ENCODE data around the gene MOXD1. TPM values are rescaled to one million over a fixed set of nuclear protein-coding genes. Genes with fewer than 3 reads are reported as not detected.
A peak's percentile ranks its signal among the peaks of the same experiment; 100 is the strongest.

The MOXD1 gene
- total RNA-seq (2014; rRNA removed; shearing (Covaris generic)): 96.5 and 109 TPM in 2 replicates

- DNase-seq (ENCODE audit: low read depth): peak; percentile 79
Observed at GRCh38 chr6:132400883-132401617, at the start of gene MOXD1. TSS of gene MOXD1 (minus strand) at chr6:132401475. CDS start at chr6:132401426, 49 bp downstream.

DNA sequence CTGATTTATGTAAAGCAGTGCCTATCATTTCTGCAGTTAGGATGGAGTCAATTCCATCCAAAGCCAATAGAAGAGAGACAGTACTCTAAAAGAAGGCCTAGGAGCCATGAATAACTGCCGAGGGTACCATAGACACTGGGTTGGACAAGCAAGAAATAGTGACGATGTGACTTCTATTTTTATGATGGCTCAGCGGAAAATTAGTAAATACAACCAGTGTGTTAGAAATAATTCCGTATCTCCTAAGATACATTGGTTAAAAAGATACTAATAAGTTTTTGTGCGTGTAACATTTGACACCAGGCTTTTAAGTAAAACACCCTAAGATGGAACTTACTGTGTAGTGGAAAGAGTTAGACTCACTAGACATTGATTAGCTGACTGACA is 45.6 kb upstream of the MOXD1 start:
- DNase-seq (ENCODE audit: low read depth): no peak

- DNase-seq (ENCODE audit: low read depth): peak; percentile 24
Observed at GRCh38 chr6:132446141-132446854, 45.0 kb upstream of the MOXD1 start.

- peak; percentile 91 for DNase-seq (ENCODE audit: low read depth)
Observed at GRCh38 chr6:132445201-132445951, 44.1 kb upstream of the MOXD1 start.

DNA sequence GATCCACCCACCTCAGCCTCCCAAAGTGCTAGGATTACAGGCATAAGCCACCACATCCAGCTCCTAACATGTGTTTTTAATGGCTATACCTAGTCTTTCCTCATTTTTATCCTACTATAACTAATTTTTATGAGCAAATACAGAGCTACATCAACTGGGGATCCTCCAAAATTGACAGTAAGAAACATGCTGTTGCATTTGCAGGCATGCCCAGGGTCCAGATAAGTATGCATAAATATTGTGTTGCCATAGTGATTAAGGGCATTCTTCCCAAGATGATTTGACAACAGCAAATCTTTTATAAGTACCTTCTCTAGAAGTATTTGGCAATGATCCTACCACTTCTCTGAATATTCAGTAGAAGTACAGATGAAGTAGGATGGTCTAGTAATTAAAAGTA is 41.9 kb upstream of the MOXD1 start:
- DNase-seq (ENCODE audit: low read depth): peak; percentile 68

- no peak for DNase-seq (ENCODE audit: low read depth)
Observed at GRCh38 chr6:132430110-132430509, 28.8 kb upstream of the MOXD1 start.

DNA sequence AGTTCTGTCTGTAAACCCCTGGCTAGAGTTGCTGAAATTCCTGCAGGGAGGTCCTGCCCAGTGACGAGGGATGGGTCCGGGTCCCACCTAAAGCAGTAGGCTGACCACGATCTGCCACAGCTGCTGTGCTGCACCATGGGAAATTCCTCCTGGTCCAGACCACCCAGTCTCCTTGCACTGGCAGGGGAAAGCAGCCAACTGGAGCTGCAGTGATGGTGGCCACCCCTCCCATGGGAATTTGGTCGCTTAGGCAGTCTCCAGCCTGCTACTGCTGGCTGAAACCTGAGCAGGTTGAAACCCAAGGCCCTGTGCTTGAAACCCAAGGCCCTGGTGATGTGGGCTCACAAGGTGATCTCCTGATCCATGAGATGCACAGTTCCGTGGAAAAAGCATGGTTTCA is 23.9 kb upstream of the MOXD1 start:
- DNase-seq (ENCODE audit: low read depth): no peak

DNA sequence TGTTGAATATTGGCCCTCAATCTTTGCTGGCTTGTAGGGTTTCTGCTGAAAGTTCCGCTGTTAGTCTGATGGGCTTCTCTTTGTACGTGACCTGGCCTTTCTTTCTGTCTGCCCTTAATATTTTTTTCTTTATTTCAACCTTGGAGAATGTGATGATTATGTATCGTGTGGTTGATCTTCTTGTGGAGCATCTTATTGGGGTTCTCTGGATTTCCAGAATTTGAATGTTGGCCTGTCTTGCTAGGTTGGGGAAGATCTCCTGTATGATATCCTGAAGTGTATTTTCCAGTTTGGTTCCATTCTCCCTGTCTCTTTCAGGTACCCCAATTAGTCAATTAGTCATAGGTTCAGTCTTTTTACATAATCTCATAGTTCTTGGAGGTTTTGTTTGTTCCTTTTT is 22.6 kb upstream of the MOXD1 start:
- DNase-seq (ENCODE audit: low read depth): no peak

GRCh38 chr6:132418235-132418965 is 17.1 kb upstream of the MOXD1 start:
- no peak for DNase-seq (ENCODE audit: low read depth)

DNA sequence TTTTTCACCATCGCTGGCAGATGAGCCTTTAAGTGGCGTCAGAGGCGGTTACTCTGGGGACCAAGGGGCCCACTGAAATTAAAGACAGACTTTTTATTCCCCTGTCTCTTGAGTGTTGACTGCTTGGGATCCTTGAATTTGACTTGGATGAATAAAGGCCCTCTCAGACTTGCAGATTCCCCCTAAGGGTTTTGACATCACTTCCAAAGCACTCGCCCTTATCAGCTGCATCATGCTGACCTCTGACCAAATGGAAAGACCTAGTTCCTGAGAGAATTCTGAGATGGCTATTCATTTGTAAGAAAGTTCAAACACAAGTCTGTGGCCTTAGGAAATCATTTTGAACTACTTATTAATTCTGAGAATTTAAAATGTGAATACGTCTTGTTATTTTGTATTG is 13.5 kb upstream of the MOXD1 start:
- peak; percentile 83 for DNase-seq (ENCODE audit: low read depth)

GRCh38 chr6:132414322-132414721 is 13.0 kb upstream of the MOXD1 start:
- no peak for DNase-seq (ENCODE audit: low read depth)

DNA sequence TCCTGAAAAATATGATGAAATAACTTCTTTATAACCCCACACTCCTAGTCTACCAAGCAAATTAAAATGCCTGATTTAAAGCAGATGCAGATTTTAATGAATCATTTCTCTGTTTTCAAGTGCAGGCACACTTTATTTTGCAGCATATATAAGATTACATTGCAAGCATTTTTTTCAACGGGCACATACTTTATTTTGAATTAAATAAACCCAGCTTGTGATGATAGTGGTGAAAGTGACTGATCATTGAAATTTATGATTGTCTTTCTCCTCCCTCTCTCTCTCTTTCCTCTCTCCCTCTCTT is 12.2 kb upstream of the MOXD1 start:
- DNase-seq (ENCODE audit: low read depth): no peak

- DNase-seq (ENCODE audit: low read depth): no peak
Observed at GRCh38 chr6:132412656-132413498, 11.6 kb upstream of the MOXD1 start.

- DNase-seq (ENCODE audit: low read depth): no peak
Observed at GRCh38 chr6:132411296-132411695, 10.0 kb upstream of the MOXD1 start.

DNA sequence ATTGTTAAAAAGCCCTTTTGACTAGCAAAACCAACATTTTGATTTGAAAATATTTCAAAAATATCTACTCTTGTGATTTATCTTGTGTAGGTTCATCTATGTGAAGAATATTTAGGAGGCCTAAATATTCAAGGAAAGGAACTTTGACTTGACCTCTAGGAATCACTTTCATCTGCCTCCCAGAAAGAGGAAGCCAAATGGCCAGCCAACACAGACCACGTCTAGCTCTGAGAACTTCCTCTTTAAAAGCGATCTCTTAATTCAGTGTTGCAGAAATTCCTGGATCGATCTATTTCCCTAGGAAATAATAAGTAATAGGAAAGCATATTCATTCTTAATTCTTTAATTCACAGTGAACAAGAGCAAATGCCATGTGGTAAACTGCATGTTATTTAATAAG is 9.6 kb upstream of the MOXD1 start:
- DNase-seq (ENCODE audit: low read depth): no peak

- peak; percentile 37 for DNase-seq (ENCODE audit: low read depth)
Observed at GRCh38 chr6:132405143-132405915, 4.1 kb upstream of the MOXD1 start.

GRCh38 chr6:132404736-132405135 is 3.5 kb upstream of the MOXD1 start:
- no peak for DNase-seq (ENCODE audit: low read depth)

GRCh38 chr6:132404330-132404729 is 3.1 kb upstream of the MOXD1 start:
- DNase-seq (ENCODE audit: low read depth): no peak

- no peak for DNase-seq (ENCODE audit: low read depth)
Observed at GRCh38 chr6:132401618-132402285, 477 bp upstream of the MOXD1 start.

- peak; percentile 36 for DNase-seq (ENCODE audit: low read depth)
Observed at GRCh38 chr6:132400555-132400882, 756 bp downstream of the MOXD1 start.

Measured in RPMI7951 (cell line).